DOHH2 (cell line): Measurements from ENCODE around the gene CAND2.
"Not testable (repeated sequence)": the region's sequence is repeated elsewhere in the genome, so short reads cannot be mapped to it uniquely, and the experiment has no call there.

ENCODE experiments used
- H3F3A ChIP-seq: fragments of 200-600 bp; sonication (generic), shearing (Covaris generic); 2 replicates; pipeline ENCODE4 v1.6.0; 2016; ENCODE audit warnings: antibody characterized with exemption, mild to moderate bottlenecking; ENCODE audit not compliant: control insufficient read depth, insufficient read depth
- H3K27ac ChIP-seq: fragments of 200-600 bp; sonication (generic); 2 replicates; pipeline ENCODE4 v1.5.1; 2014; ENCODE audit warnings: low read depth, mild to moderate bottlenecking, low read length, moderate library complexity
- H3K27me3 ChIP-seq: fragments of 200-600 bp; sonication (generic); 2 replicates; pipeline ENCODE4 v1.6.1; 2014; ENCODE audit warnings: mild to moderate bottlenecking, low read length, mixed read lengths; ENCODE audit not compliant: control insufficient read depth
- H3K36me3 ChIP-seq: fragments of 200-600 bp; sonication (generic); 2 replicates; pipeline ENCODE4 v1.6.1; 2014; ENCODE audit warnings: mild to moderate bottlenecking, low read length, moderate library complexity, mixed read lengths; ENCODE audit not compliant: control insufficient read depth
- H3K4me1 ChIP-seq: fragments of 200-600 bp; sonication (generic); 2 replicates; pipeline ENCODE4 v1.6.1; 2014; ENCODE audit warnings: mild to moderate bottlenecking, low read length, mixed read lengths; ENCODE audit not compliant: control insufficient read depth
- H3K4me2 ChIP-seq: fragments of 200-600 bp; sonication (generic); 2 replicates; pipeline ENCODE4 v1.6.0; 2014; ENCODE audit warnings: mild to moderate bottlenecking, low read length, moderate library complexity
- H3K4me3 ChIP-seq: fragments of 200-600 bp; sonication (generic); 2 replicates; pipeline ENCODE4 v1.5.1; 2014; ENCODE audit warnings: mild to moderate bottlenecking, low read length, mixed read lengths
- H3K79me2 ChIP-seq: fragments of 200-600 bp; sonication (generic); 2 replicates; pipeline ENCODE4 v1.6.1; 2014; ENCODE audit warnings: mild to moderate bottlenecking, low read length, mixed read lengths; ENCODE audit not compliant: control insufficient read depth
- H3K9me2 ChIP-seq: fragments of 200-600 bp; sonication (generic); replicated peaks from 2 replicates; pipeline ENCODE4 v1.6.1; 2014; ENCODE audit warnings: mild to moderate bottlenecking, low read length, mixed read lengths; ENCODE audit not compliant: control insufficient read depth
- H3K9me3 ChIP-seq: fragments of 200-600 bp; sonication (generic); 2 replicates; pipeline ENCODE4 v1.6.1; 2014; ENCODE audit warnings: antibody characterized with exemption, low read length, mixed read lengths; ENCODE audit not compliant: control insufficient read depth, insufficient read depth
- H4K20me1 ChIP-seq: fragments of 200-600 bp; sonication (generic); 2 replicates; pipeline ENCODE4 v1.6.0; 2014; ENCODE audit warnings: low read depth, mild to moderate bottlenecking, antibody characterized with exemption, low read length, moderate library complexity; ENCODE audit not compliant: control insufficient read depth, insufficient read depth
- CTCF ChIP-seq: fragments of 200-600 bp; sonication (generic); IDR thresholded peaks from one replicate; pipeline ENCODE4 v1.5.1; 2014; ENCODE audit warnings: antibody characterized with exemption, mild to moderate bottlenecking, low read depth, low read length; ENCODE audit not compliant: poor library complexity, severe bottlenecking
- EZH2phosphoT487 ChIP-seq: fragments of 200-600 bp; sonication (generic); IDR thresholded peaks from 2 replicates; pipeline ENCODE4 v1.6.1; 2017; ENCODE audit warnings: borderline replicate concordance, mild to moderate bottlenecking, antibody characterized with exemption, low read length, moderate library complexity, mixed read lengths

Gene CAND2

GRCh38 chr3:12842469-12842868 is 46.0 kb downstream of the CAND2 start:
- Histone ChIP-seq H3K79me2 (peaks cover 39% of the 10 kb centered on the region), H4K20me1 (peaks cover 32% of the 10 kb centered on the region), H3K36me3 (peaks cover 38% of the 10 kb centered on the region), H3F3A (peaks cover 28% of the 10 kb centered on the region), H3K4me3 (no peak overlapping the region), H3K4me2 (no peak overlapping the region), H3K4me1 (peaks cover 32% of the 10 kb centered on the region), H3K9me3 (no peaks in the 10 kb centered on the region), H3K27ac (no peak overlapping the region), H3K27me3 (no peaks in the 10 kb centered on the region), H3K9me2 (no peaks in the 10 kb centered on the region)
- no peak for TF ChIP-seq EZH2phosphoT487
- TF ChIP-seq CTCF: no peak

- peaks cover 6% of the 10 kb centered on the region for H3K4me1 ChIP-seq
- no peak overlapping the region for H3K27ac ChIP-seq
- no peaks in the 10 kb centered on the region for H3K27me3 ChIP-seq
- H3K79me2 ChIP-seq: peaks cover 6% of the 10 kb centered on the region
- H4K20me1 ChIP-seq: peaks cover 3% of the 10 kb centered on the region; the same call in 1 of the 2 replicates
- H3F3A ChIP-seq: no peaks in the 10 kb centered on the region
- TF ChIP-seq EZH2phosphoT487 (no peak), CTCF (no peak)
- no peaks in the 10 kb centered on the region for H3K9me2 ChIP-seq
- H3K36me3 ChIP-seq: peaks cover 5% of the 10 kb centered on the region
- H3K9me3 ChIP-seq: no peaks in the 10 kb centered on the region
- H3K4me2 ChIP-seq: no peak overlapping the region
- no peak overlapping the region for H3K4me3 ChIP-seq
Measured at GRCh38 chr3:12845811-12846210, 49.3 kb downstream of the CAND2 start.

- Histone ChIP-seq H3F3A (no peaks in the 10 kb centered on the region), H3K36me3 (no peaks in the 10 kb centered on the region), H3K27ac (no peak overlapping the region), H3K4me1 (no peaks in the 10 kb centered on the region; the same call in 1 of the 2 replicates), H3K79me2 (no peaks in the 10 kb centered on the region), H3K27me3 (peaks cover 31% of the 10 kb centered on the region), H4K20me1 (no peaks in the 10 kb centered on the region), H3K4me3 (no peak overlapping the region), H3K9me3 (no peaks in the 10 kb centered on the region), H3K4me2 (no peak overlapping the region), H3K9me2 (no peaks in the 10 kb centered on the region)
- TF ChIP-seq EZH2phosphoT487 (no peak), CTCF (no peak)
Measured at GRCh38 chr3:12852201-12852600, 55.7 kb downstream of the CAND2 start.

GRCh38 chr3:12853847-12854246 is 57.4 kb downstream of the CAND2 start:
- H3K4me2 ChIP-seq, H4K20me1 ChIP-seq, H3K4me3 ChIP-seq, H3K27ac ChIP-seq, H3K9me3 ChIP-seq, H3K36me3 ChIP-seq, H3K79me2 ChIP-seq, H3F3A ChIP-seq, H3K9me2 ChIP-seq, H3K4me1 ChIP-seq: not testable (repeated sequence)
- H3K27me3 ChIP-seq: peaks cover 33% of the 10 kb centered on the region
